K562 (cell line): ENCODE data around the gene TMEM95. TPM values are rescaled to one million over a fixed set of nuclear protein-coding genes. Genes with fewer than 3 reads are reported as not detected.
A peak's percentile ranks its signal among the peaks of the same experiment; 100 is the strongest.

ENCODE experiments used
- ARID2 ChIP-seq: fragments of 450-650 bp; IDR thresholded peaks from 2 replicates; pipeline ENCODE4 v1.6.1; 2017; ENCODE audit warnings: antibody characterized with exemption, mild to moderate bottlenecking
- DPF2 ChIP-seq: fragments of 450-650 bp; IDR thresholded peaks from 2 replicates; pipeline ENCODE4 v1.6.1; 2016
- FUS ChIP-seq: fragments of 200-400 bp; formaldehyde crosslinking; optimal IDR thresholded peaks from 2 replicates; pipeline ENCODE3; 2017; ENCODE audit warnings: low read depth, low read length
- GTF2B ChIP-seq: IDR thresholded peaks from 2 replicates; pipeline ENCODE4 v1.6.1; 2011; ENCODE audit not compliant: insufficient read length; ENCODE audit errors: extremely low read depth
- HCFC1 ChIP-seq: IDR thresholded peaks from 2 replicates; pipeline ENCODE4 v1.6.1; 2012; ENCODE audit warnings: low read depth, low read length, improper control_type of control experiment
- ID3 ChIP-seq, 2 experiments: fragments of 250-450 bp in 1 of 2; fragments of 450-650 bp in 1 of 2; sonication (Bioruptor Pico) in 1 of 2; IDR thresholded peaks; 2 replicates each; pipeline versions ENCODE4 v1.6.1 to v1.8.0; 2016 to 2021; ENCODE audit warnings: mild to moderate bottlenecking in 2 of 2, moderate library complexity in 2 of 2, missing compliant biosample characterization in 1 of 2, missing genetic modification characterization in 1 of 2
- KDM5B ChIP-seq: fragments of 200-600 bp; sonication (generic); IDR thresholded peaks from 2 replicates; pipeline ENCODE4 v1.6.1; 2012; ENCODE audit warnings: low read depth, mild to moderate bottlenecking, moderate library complexity, low read length, control low read depth, inconsistent platforms; ENCODE audit not compliant: insufficient replicate concordance
- L3MBTL2 ChIP-seq: fragments of 450-650 bp; IDR thresholded peaks from 2 replicates; pipeline ENCODE4 v1.6.1; 2016; ENCODE audit warnings: mild to moderate bottlenecking, moderate library complexity
- MCM3 ChIP-seq: fragments of 450-650 bp; IDR thresholded peaks from 2 replicates; pipeline ENCODE4 v1.6.1; 2016
- MEF2A ChIP-seq: IDR thresholded peaks from 2 replicates; pipeline ENCODE4 v1.6.1; 2011; ENCODE audit warnings: low read depth, mild to moderate bottlenecking, low read length, moderate library complexity; ENCODE audit not compliant: control insufficient read depth
- MIER1 ChIP-seq: fragments of 450-650 bp; IDR thresholded peaks from 2 replicates; pipeline ENCODE4 v1.6.1; 2016; ENCODE audit warnings: antibody characterized with exemption, mild to moderate bottlenecking, low read depth
- NKRF ChIP-seq: fragments of 450-650 bp; IDR thresholded peaks from 2 replicates; pipeline ENCODE4 v1.6.1; 2016; ENCODE audit warnings: borderline replicate concordance
- PHF8 ChIP-seq: fragments of 200-600 bp; sonication (generic); IDR thresholded peaks from 2 replicates; pipeline ENCODE4 v1.6.1; 2012; ENCODE audit warnings: mixed run types, mild to moderate bottlenecking, inconsistent platforms, low read length, moderate library complexity, borderline replicate concordance
- POLR2AphosphoS5 ChIP-seq: IDR thresholded peaks from 2 replicates; pipeline ENCODE4 v1.6.1; 2011; ENCODE audit warnings: mild to moderate bottlenecking, low read depth, low read length, moderate library complexity; ENCODE audit not compliant: control insufficient read depth, insufficient read depth
- POLR2H ChIP-seq: IDR thresholded peaks from 2 replicates; pipeline ENCODE4 v1.6.1; 2016; ENCODE audit warnings: missing genetic modification characterization, low read depth, mild to moderate bottlenecking, control low read depth, missing compliant biosample characterization, moderate library complexity
- RFX7 ChIP-seq: fragments of 250-450 bp; sonication (Bioruptor Pico); IDR thresholded peaks from 2 replicates; pipeline ENCODE4 v1.5.1; 2021; ENCODE audit warnings: mild to moderate bottlenecking
- SMAD3 ChIP-seq: fragments of 450-650 bp; formaldehyde crosslinking; conservative IDR thresholded peaks from 2 replicates; pipeline ENCODE4 v1.4.0; 2020; ENCODE audit warnings: mild to moderate bottlenecking
- TCFL5 ChIP-seq: fragments of 250-450 bp; sonication (Bioruptor Pico); conservative IDR thresholded peaks from 2 replicates; pipeline ENCODE4 v1.6.1; 2021; ENCODE audit warnings: mild to moderate bottlenecking, moderate library complexity, matching md5 sums
- ZNF263 ChIP-seq: sonication (generic); formaldehyde crosslinking; IDR thresholded peaks from 2 replicates; pipeline ENCODE4 v1.8.0; 2022; ENCODE audit warnings: mild to moderate bottlenecking, missing genetic modification reagents, borderline replicate concordance
- ZNF280B ChIP-seq: fragments of 250-450 bp; sonication (Bioruptor Pico); IDR thresholded peaks from 2 replicates; pipeline ENCODE4 v1.5.1; 2021; ENCODE audit warnings: mild to moderate bottlenecking
- ZNF511 ChIP-seq: sonication (generic); formaldehyde crosslinking; IDR thresholded peaks from 2 replicates; pipeline ENCODE4 v1.8.0; 2022; ENCODE audit warnings: mild to moderate bottlenecking, missing genetic modification reagents
- ZNF717 ChIP-seq: fragments of 250-450 bp; sonication (Bioruptor Pico); IDR thresholded peaks from 2 replicates; pipeline ENCODE4 v1.5.0; 2021
- ZNF764 ChIP-seq: fragments of 250-450 bp; sonication (Bioruptor Pico); IDR thresholded peaks from 2 replicates; pipeline ENCODE4 v1.4.0; 2020; ENCODE audit warnings: low read depth, mild to moderate bottlenecking, moderate library complexity
- ZSCAN32 ChIP-seq: fragments of 450-650 bp; formaldehyde crosslinking; IDR thresholded peaks from 2 replicates; pipeline ENCODE4 v1.4.0; 2020; ENCODE audit warnings: mild to moderate bottlenecking, moderate library complexity
- polyA plus RNA-seq, 8 experiments: library from polyadenylated mRNA; depleted of rRNA in 4 of 8; stranded (reverse) in 5 of 8; unstranded in 3 of 8; fragments of >200 nt; fragmentation: Nextera tagmentation in 2 of 8; fragmentation: Illumina TruSeq in 1 of 8; extraction: Ambion mirVana in 2 of 8; extraction: Trizol in 1 of 8; gene quantifications; 2 replicates each; pipeline versions ENCODE4 v1.2.1 to v1.2.3, GENCODE V29; 2011 to 2014; ENCODE audit warnings: inconsistent platforms in 1 of 8, missing spikeins in 1 of 8
- total RNA-seq, 7 experiments: library from RNA; depleted of rRNA in 6 of 7; stranded (reverse); fragments of >200 nt in 6 of 7; fragmentation: Illumina TruSeq in 2 of 7; extraction: Trizol in 2 of 7; gene quantifications; 2 replicates each; pipeline versions ENCODE4 v1.2.1 to v1.2.3, GENCODE V29; 2011 to 2021; ENCODE audit warnings: low replicate concordance in 1 of 7

Gene TMEM95
- total and polyA plus RNA-seq, 9 of the 15 experiments (the other 6 are each of a cell fraction or from before 2014, with no cell fraction given): not detected

- TF ChIP-seq GTF2B (no peak), RFX7 (no peak), ZNF280B (CRISPR knock-in tag) (no peak), TCFL5 (CRISPR knock-in tag) (no peak), DPF2 (no peak), PHF8 (peak; percentile 84; the same call in 1 of the 2 replicates), ZNF263 (CRISPR knock-in tag) (no peak), ARID2 (no peak), ZSCAN32 (CRISPR knock-in tag) (no peak), ZNF764 (CRISPR knock-in tag) (no peak), POLR2H (tag) (no peak), HCFC1 (no peak), ID3 (CRISPR knock-in tag; IDR thresholded peaks at IDR 0.05) (no peak), ID3 (tag; IDR thresholded peaks at IDR 0.05) (peak; percentile 74), KDM5B (peak; percentile 60), MIER1 (no peak), POLR2AphosphoS5 (0 out of 2 replicates have a peak, but pooled peaks have one; percentile 26), MEF2A (no peak), MCM3 (no peak), ZNF511 (CRISPR knock-in tag) (peak; percentile 22; the same call in 1 of the 2 replicates), NKRF (peak; percentile 55; the same call in 1 of the 2 replicates), SMAD3 (CRISPR knock-in tag) (no peak), FUS (no peak), L3MBTL2 (peak; percentile 93), ZNF717 (CRISPR knock-in tag) (no peak)
Measured at GRCh38 chr17:7394452-7395191, 39.7 kb downstream of the TMEM95 start, which contains the start of gene PLSCR3 (continued).
